Measurements from ENCODE around the gene ATP9B.
"Not testable (repeated sequence)": the region's sequence is repeated elsewhere in the genome, so short reads cannot be mapped to it uniquely, and the experiment has no call there.

ATP9B gene

GRCh38 chr18:79167526-79168190, 98.5 kb downstream of the ATP9B start:
- H3K79me2 ChIP-seq (ENCODE audit: insufficient read depth, low read length) = no peaks in the 10 kb centered on the region
- TF ChIP-seq EZH2phosphoT487 (IDR thresholded peaks at IDR 0.05; ENCODE audit: borderline replicate concordance) (no peak), CTCF (conservative IDR thresholded peaks at IDR 0.05; ENCODE audit: low read length) (no peak)
- no peak overlapping the region for H3K9ac ChIP-seq (ENCODE audit: low read depth, low read length, poor library complexity, severe bottlenecking)
- no peak overlapping the region for H3K4me3 ChIP-seq (ENCODE audit: low read length, poor library complexity, severe bottlenecking)
- H4K20me1 ChIP-seq (ENCODE audit: insufficient read depth, low read length, poor library complexity, severe bottlenecking) = no peaks in the 10 kb centered on the region
- H3K36me3 ChIP-seq (ENCODE audit: insufficient read depth, low read length) = peaks cover 10% of the 10 kb centered on the region; the same call in 1 of the 2 replicates
- no peaks in the 10 kb centered on the region for H3K27me3 ChIP-seq (ENCODE audit: insufficient read depth, low read length, poor library complexity, severe bottlenecking)
- H3K4me2 ChIP-seq (ENCODE audit: low read depth, low read length, poor library complexity, severe bottlenecking) = no peak overlapping the region
- H3K9me2 ChIP-seq (replicated peaks; ENCODE audit: low read depth, low read length) = no peaks in the 10 kb centered on the region
- H3F3A ChIP-seq (ENCODE audit: low read depth) = no peaks in the 10 kb centered on the region
- H3K4me1 ChIP-seq (ENCODE audit: insufficient read depth, low read length, poor library complexity, severe bottlenecking) = peaks cover 4% of the 10 kb centered on the region
- H3K9me3 ChIP-seq (ENCODE audit: insufficient read depth, low read depth, low read length) = no peaks in the 10 kb centered on the region
- no peak overlapping the region for H2AFZ ChIP-seq (ENCODE audit: low read length)

GRCh38 chr18:79169958-79170555, 100.9 kb downstream of the ATP9B start:
- H3K4me1 ChIP-seq (ENCODE audit: insufficient read depth, low read length, poor library complexity, severe bottlenecking) = peaks cover 4% of the 10 kb centered on the region
- H4K20me1 ChIP-seq (ENCODE audit: insufficient read depth, low read length, poor library complexity, severe bottlenecking) = no peaks in the 10 kb centered on the region
- peaks cover 10% of the 10 kb centered on the region; the same call in 1 of the 2 replicates for H3K36me3 ChIP-seq (ENCODE audit: insufficient read depth, low read length)
- no peak for TF ChIP-seq EZH2phosphoT487 (IDR thresholded peaks at IDR 0.05; ENCODE audit: borderline replicate concordance)
- TF ChIP-seq CTCF (conservative IDR thresholded peaks at IDR 0.05; ENCODE audit: low read length) = no peak
- H3K4me3 ChIP-seq (ENCODE audit: low read length, poor library complexity, severe bottlenecking) = no peak overlapping the region
- H3K9ac ChIP-seq (ENCODE audit: low read depth, low read length, poor library complexity, severe bottlenecking) = no peak overlapping the region
- H3K27me3 ChIP-seq (ENCODE audit: insufficient read depth, low read length, poor library complexity, severe bottlenecking) = no peaks in the 10 kb centered on the region
- no peak overlapping the region for H3K4me2 ChIP-seq (ENCODE audit: low read depth, low read length, poor library complexity, severe bottlenecking)
- no peaks in the 10 kb centered on the region for H3K79me2 ChIP-seq (ENCODE audit: insufficient read depth, low read length)
- no peaks in the 10 kb centered on the region for H3K9me3 ChIP-seq (ENCODE audit: insufficient read depth, low read depth, low read length)
- H3F3A ChIP-seq (ENCODE audit: low read depth) = no peaks in the 10 kb centered on the region
- H3K9me2 ChIP-seq (replicated peaks; ENCODE audit: low read depth, low read length) = no peaks in the 10 kb centered on the region
- H2AFZ ChIP-seq (ENCODE audit: low read length) = no peak overlapping the region

DNA sequence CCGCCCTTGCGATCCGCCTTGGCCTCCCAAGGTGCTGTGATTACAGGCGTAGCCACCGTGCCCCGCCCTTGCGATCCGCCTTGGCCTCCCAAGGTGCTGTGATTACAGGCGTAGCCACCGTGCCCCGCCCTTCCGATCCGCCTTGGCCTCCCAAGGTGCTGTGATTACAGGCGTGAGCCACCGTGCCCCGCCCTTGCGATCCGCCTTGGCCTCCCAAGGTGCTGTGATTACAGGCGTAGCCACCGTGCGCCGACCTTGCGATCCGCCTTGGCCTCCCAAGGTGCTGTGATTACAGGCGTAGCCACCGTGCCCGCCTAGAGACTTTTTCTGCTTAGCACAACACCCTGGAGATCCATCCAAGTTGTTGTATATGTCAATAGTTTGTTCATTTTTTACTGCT, 103.1 kb downstream of the ATP9B start:
- not testable (repeated sequence) for H3K9me3 ChIP-seq (ENCODE audit: insufficient read depth, low read depth, low read length); H4K20me1 ChIP-seq (ENCODE audit: insufficient read depth, low read length, poor library complexity, severe bottlenecking); H2AFZ ChIP-seq (ENCODE audit: low read length); H3K4me3 ChIP-seq (ENCODE audit: low read length, poor library complexity, severe bottlenecking); H3K4me2 ChIP-seq (ENCODE audit: low read depth, low read length, poor library complexity, severe bottlenecking); H3K9ac ChIP-seq (ENCODE audit: low read depth, low read length, poor library complexity, severe bottlenecking); H3K36me3 ChIP-seq (ENCODE audit: insufficient read depth, low read length); H3F3A ChIP-seq (ENCODE audit: low read depth); H3K4me1 ChIP-seq (ENCODE audit: insufficient read depth, low read length, poor library complexity, severe bottlenecking); H3K9me2 ChIP-seq (replicated peaks; ENCODE audit: low read depth, low read length); H3K27me3 ChIP-seq (ENCODE audit: insufficient read depth, low read length, poor library complexity, severe bottlenecking); H3K79me2 ChIP-seq (ENCODE audit: insufficient read depth, low read length)

DNA sequence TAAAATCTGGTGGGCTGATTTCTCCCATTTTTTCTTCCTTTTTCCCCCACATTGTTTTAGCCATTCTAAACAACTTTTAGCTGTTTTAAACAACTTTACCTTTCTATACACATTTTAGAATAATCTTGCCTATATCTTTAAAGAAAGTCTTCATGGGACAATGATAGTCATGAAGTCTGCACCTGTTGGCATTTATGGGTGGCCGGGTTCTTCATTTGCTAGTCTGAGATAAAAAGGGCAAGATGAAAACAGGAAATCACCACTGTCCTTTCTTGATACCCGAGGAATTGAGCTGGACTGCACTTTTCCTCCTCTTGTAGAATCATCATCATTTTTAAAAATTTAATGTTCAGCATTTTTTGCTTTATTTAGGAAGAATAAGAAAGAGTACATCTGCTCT, 104.5 kb downstream of the ATP9B start:
- no peaks in the 10 kb centered on the region for H3F3A ChIP-seq (ENCODE audit: low read depth)
- H3K9ac ChIP-seq (ENCODE audit: low read depth, low read length, poor library complexity, severe bottlenecking) = no peak overlapping the region
- no peaks in the 10 kb centered on the region for H3K9me2 ChIP-seq (replicated peaks; ENCODE audit: low read depth, low read length)
- H3K27me3 ChIP-seq (ENCODE audit: insufficient read depth, low read length, poor library complexity, severe bottlenecking) = no peaks in the 10 kb centered on the region
- H2AFZ ChIP-seq (ENCODE audit: low read length) = no peak overlapping the region
- H3K9me3 ChIP-seq (ENCODE audit: insufficient read depth, low read depth, low read length) = no peaks in the 10 kb centered on the region
- no peak overlapping the region for H3K4me3 ChIP-seq (ENCODE audit: low read length, poor library complexity, severe bottlenecking)
- no peaks in the 10 kb centered on the region for H4K20me1 ChIP-seq (ENCODE audit: insufficient read depth, low read length, poor library complexity, severe bottlenecking)
- no peaks in the 10 kb centered on the region; the same call in 1 of the 2 replicates for H3K36me3 ChIP-seq (ENCODE audit: insufficient read depth, low read length)
- H3K79me2 ChIP-seq (ENCODE audit: insufficient read depth, low read length) = no peaks in the 10 kb centered on the region
- H3K4me1 ChIP-seq (ENCODE audit: insufficient read depth, low read length, poor library complexity, severe bottlenecking) = peaks cover 4% of the 10 kb centered on the region
- TF ChIP-seq CTCF (conservative IDR thresholded peaks at IDR 0.05; ENCODE audit: low read length) = no peak
- TF ChIP-seq EZH2phosphoT487 (IDR thresholded peaks at IDR 0.05; ENCODE audit: borderline replicate concordance) = no peak
- H3K4me2 ChIP-seq (ENCODE audit: low read depth, low read length, poor library complexity, severe bottlenecking) = no peak overlapping the region

Data from Loucy (cell line).